WTC11 (cell line): Measurements from ENCODE around the gene PADI2. TPM values are rescaled to one million over a fixed set of nuclear protein-coding genes. Genes with fewer than 3 reads are reported as not detected.

Experiments
- CREM ChIP-seq: sonication (generic); formaldehyde crosslinking; IDR thresholded peaks from 2 replicates; pipeline ENCODE4 v1.8.1; 2022; ENCODE audit warnings: mild to moderate bottlenecking, missing genetic modification reagents, moderate library complexity
- ELF4 ChIP-seq: sonication (generic); formaldehyde crosslinking; IDR thresholded peaks from 2 replicates; pipeline ENCODE4 v1.8.1; 2022; ENCODE audit warnings: low read depth, mild to moderate bottlenecking, moderate library complexity, missing genetic modification reagents
- ETV6 ChIP-seq: sonication (generic); formaldehyde crosslinking; IDR thresholded peaks from 2 replicates; pipeline ENCODE4 v1.8.1; 2022; ENCODE audit warnings: mild to moderate bottlenecking, missing genetic modification reagents
- GABPB1 ChIP-seq: sonication (generic); formaldehyde crosslinking; IDR thresholded peaks from 2 replicates; pipeline ENCODE4 v1.8.1; 2023; ENCODE audit warnings: mild to moderate bottlenecking, missing genetic modification reagents
- GTF2I ChIP-seq: fragments of 250-450 bp; sonication (Bioruptor Pico); conservative IDR thresholded peaks from 2 replicates; pipeline ENCODE4 v1.4.0; 2021; ENCODE audit warnings: mild to moderate bottlenecking
- IRF2 ChIP-seq: sonication (generic); formaldehyde crosslinking; IDR thresholded peaks from 2 replicates; pipeline ENCODE4 v1.8.0; 2022; ENCODE audit warnings: low read depth, missing genetic modification reagents, borderline replicate concordance
- NFE2L1 ChIP-seq: sonication (generic); formaldehyde crosslinking; IDR thresholded peaks from 2 replicates; pipeline ENCODE4 v1.8.1; 2023; ENCODE audit warnings: missing genetic modification reagents
- OVOL2 ChIP-seq: fragments of 250-450 bp; sonication (Bioruptor Pico); IDR thresholded peaks from 2 replicates; pipeline ENCODE4 v1.9.0; 2021; ENCODE audit warnings: mild to moderate bottlenecking, borderline replicate concordance
- SMAD3 ChIP-seq: sonication (generic); formaldehyde crosslinking; IDR thresholded peaks from 2 replicates; pipeline ENCODE4 v1.8.0; 2022; ENCODE audit warnings: missing genetic modification reagents, mild to moderate bottlenecking, borderline replicate concordance
- SP1 ChIP-seq: sonication (generic); formaldehyde crosslinking; conservative IDR thresholded peaks from 2 replicates; pipeline ENCODE4 v1.8.1; 2022; ENCODE audit warnings: missing genetic modification reagents
- ZNF138 ChIP-seq: sonication (generic); formaldehyde crosslinking; conservative IDR thresholded peaks from 2 replicates; pipeline ENCODE4 v1.8.1; 2022; ENCODE audit warnings: mild to moderate bottlenecking, moderate library complexity, missing genetic modification reagents
- ZNF219 ChIP-seq: sonication (generic); formaldehyde crosslinking; IDR thresholded peaks from 2 replicates; pipeline ENCODE4 v1.8.0; 2023; ENCODE audit warnings: missing genetic modification reagents, mild to moderate bottlenecking, borderline replicate concordance
- total RNA-seq: library from RNA; stranded (reverse); gene quantifications from 3 replicates; pipeline ENCODE4 v1.2.3, GENCODE V29; 2021
- TF ChIP-seq, protein P1 (sequence below): sonication (generic); formaldehyde crosslinking; IDR thresholded peaks from 2 replicates; pipeline ENCODE4 v1.8.0; 2022; ENCODE audit warnings: mild to moderate bottlenecking, missing genetic modification reagents
- TF ChIP-seq, protein P2 (sequence below): sonication (generic); formaldehyde crosslinking; IDR thresholded peaks from 2 replicates; pipeline ENCODE4 v1.8.1; 2022; ENCODE audit warnings: missing genetic modification reagents, borderline replicate concordance
- TF ChIP-seq, protein P3 (sequence below): sonication (generic); formaldehyde crosslinking; IDR thresholded peaks from 2 replicates; pipeline ENCODE4 v1.8.1; 2023; ENCODE audit warnings: mild to moderate bottlenecking, missing genetic modification reagents, moderate library complexity
- TF ChIP-seq, protein P4 (sequence below): sonication (generic); formaldehyde crosslinking; IDR thresholded peaks from 2 replicates; pipeline ENCODE4 v1.8.0; 2022; ENCODE audit warnings: missing genetic modification reagents
- TF ChIP-seq, protein P5 (sequence below): sonication (generic); formaldehyde crosslinking; IDR thresholded peaks from 2 replicates; pipeline ENCODE4 v1.8.1; 2023; ENCODE audit warnings: mild to moderate bottlenecking, missing genetic modification reagents, moderate library complexity
- TF ChIP-seq, protein P6 (sequence below): fragments of 250-450 bp; sonication (Bioruptor Pico); IDR thresholded peaks from 2 replicates; pipeline ENCODE4 v1.9.0; 2021; ENCODE audit warnings: mild to moderate bottlenecking
- TF ChIP-seq, protein P7 (sequence below): sonication (generic); formaldehyde crosslinking; IDR thresholded peaks from 2 replicates; pipeline ENCODE4 v1.8.1; 2023; ENCODE audit warnings: mild to moderate bottlenecking, moderate library complexity, missing genetic modification reagents
- TF ChIP-seq, protein P8 (sequence below): sonication (generic); formaldehyde crosslinking; IDR thresholded peaks from 2 replicates; pipeline ENCODE4 v1.8.1; 2022; ENCODE audit warnings: low read depth, missing genetic modification reagents, borderline replicate concordance
- TF ChIP-seq, protein P9 (sequence below): sonication (generic); formaldehyde crosslinking; IDR thresholded peaks from 2 replicates; pipeline ENCODE4 v1.8.1; 2023; ENCODE audit warnings: mild to moderate bottlenecking, missing genetic modification reagents, borderline replicate concordance

PADI2 gene
- total RNA-seq, 1 experiment from 2014 or later: 3.8 TPM

DNA sequence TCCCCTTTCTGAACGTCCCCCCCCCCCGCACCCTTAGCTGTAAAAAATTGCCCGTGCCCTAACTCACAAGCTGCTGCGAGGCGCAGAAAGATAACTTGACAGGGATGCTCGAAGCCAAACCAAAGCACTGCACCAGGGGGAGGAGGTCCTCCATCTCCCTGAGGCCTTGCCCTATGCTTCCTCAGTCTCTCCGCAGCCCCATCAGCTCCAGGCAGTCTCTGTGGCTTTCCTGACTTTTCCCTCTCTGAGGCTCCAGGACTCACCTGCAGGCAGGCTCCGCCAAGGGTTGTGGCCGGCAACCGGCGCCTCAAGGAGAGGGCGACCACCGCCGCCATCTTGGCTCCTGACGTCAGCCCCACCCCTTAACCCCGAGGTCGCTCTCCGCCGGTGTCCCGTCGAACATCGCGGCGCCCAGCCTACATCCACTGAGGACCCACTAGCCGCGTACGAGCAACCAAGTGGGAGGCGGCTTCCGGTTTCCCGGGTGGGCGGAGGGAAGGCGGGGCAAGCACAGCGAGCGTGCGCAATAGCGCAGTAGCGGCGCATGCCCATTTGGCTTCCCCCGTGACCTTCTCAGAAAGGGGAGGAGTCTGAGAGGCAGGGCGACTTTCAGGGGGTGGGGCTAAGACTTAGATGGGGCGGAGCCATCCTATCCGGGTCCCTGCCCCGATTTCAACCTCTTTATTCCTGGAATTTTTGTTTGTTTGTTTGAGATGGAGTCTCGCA is 65.4 kb downstream of the PADI2 start, which contains the start of gene SDHB (continued):
- TF ChIP-seq GTF2I (CRISPR knock-in tag) (no peak), GABPB1 (CRISPR knock-in tag) (peak; percentile 59), ETV6 (CRISPR knock-in tag) (peak; percentile 57; the same call in 1 of the 2 replicates), SP1 (CRISPR knock-in tag) (peak; percentile 93), ZNF138 (CRISPR knock-in tag) (no peak), IRF2 (CRISPR knock-in tag) (no peak), OVOL2 (CRISPR knock-in tag) (no peak), CREM (CRISPR knock-in tag) (peak; percentile 78; the same call in 1 of the 2 replicates), NFE2L1 (CRISPR knock-in tag) (no peak), SMAD3 (CRISPR knock-in tag) (no peak), ZNF219 (CRISPR knock-in tag) (0 out of 2 replicates have a peak, but pooled peaks have one; percentile 45), ELF4 (no peak)
- TF ChIP-seq, protein P1, sequence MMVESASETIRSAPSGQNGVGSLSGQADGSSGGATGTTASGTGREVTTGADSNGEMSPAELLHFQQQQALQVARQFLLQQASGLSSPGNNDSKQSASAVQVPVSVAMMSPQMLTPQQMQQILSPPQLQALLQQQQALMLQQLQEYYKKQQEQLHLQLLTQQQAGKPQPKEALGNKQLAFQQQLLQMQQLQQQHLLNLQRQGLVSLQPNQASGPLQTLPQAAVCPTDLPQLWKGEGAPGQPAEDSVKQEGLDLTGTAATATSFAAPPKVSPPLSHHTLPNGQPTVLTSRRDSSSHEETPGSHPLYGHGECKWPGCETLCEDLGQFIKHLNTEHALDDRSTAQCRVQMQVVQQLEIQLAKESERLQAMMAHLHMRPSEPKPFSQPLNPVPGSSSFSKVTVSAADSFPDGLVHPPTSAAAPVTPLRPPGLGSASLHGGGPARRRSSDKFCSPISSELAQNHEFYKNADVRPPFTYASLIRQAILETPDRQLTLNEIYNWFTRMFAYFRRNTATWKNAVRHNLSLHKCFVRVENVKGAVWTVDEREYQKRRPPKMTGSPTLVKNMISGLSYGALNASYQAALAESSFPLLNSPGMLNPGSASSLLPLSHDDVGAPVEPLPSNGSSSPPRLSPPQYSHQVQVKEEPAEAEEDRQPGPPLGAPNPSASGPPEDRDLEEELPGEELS (CRISPR knock-in tag): peak; percentile 45; the same call in 1 of the 2 replicates
- TF ChIP-seq, protein P2, sequence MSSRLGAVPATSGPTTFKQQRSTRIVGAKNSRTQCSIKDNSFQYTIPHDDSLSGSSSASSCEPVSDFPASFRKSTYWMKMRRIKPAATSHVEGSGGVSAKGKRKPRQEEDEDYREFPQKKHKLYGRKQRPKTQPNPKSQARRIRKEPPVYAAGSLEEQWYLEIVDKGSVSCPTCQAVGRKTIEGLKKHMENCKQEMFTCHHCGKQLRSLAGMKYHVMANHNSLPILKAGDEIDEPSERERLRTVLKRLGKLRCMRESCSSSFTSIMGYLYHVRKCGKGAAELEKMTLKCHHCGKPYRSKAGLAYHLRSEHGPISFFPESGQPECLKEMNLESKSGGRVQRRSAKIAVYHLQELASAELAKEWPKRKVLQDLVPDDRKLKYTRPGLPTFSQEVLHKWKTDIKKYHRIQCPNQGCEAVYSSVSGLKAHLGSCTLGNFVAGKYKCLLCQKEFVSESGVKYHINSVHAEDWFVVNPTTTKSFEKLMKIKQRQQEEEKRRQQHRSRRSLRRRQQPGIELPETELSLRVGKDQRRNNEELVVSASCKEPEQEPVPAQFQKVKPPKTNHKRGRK (CRISPR knock-in tag): no peak
- TF ChIP-seq, protein P3, sequence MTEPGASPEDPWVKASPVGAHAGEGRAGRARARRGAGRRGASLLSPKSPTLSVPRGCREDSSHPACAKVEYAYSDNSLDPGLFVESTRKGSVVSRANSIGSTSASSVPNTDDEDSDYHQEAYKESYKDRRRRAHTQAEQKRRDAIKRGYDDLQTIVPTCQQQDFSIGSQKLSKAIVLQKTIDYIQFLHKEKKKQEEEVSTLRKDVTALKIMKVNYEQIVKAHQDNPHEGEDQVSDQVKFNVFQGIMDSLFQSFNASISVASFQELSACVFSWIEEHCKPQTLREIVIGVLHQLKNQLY (CRISPR knock-in tag): no peak
- TF ChIP-seq, protein P4, sequence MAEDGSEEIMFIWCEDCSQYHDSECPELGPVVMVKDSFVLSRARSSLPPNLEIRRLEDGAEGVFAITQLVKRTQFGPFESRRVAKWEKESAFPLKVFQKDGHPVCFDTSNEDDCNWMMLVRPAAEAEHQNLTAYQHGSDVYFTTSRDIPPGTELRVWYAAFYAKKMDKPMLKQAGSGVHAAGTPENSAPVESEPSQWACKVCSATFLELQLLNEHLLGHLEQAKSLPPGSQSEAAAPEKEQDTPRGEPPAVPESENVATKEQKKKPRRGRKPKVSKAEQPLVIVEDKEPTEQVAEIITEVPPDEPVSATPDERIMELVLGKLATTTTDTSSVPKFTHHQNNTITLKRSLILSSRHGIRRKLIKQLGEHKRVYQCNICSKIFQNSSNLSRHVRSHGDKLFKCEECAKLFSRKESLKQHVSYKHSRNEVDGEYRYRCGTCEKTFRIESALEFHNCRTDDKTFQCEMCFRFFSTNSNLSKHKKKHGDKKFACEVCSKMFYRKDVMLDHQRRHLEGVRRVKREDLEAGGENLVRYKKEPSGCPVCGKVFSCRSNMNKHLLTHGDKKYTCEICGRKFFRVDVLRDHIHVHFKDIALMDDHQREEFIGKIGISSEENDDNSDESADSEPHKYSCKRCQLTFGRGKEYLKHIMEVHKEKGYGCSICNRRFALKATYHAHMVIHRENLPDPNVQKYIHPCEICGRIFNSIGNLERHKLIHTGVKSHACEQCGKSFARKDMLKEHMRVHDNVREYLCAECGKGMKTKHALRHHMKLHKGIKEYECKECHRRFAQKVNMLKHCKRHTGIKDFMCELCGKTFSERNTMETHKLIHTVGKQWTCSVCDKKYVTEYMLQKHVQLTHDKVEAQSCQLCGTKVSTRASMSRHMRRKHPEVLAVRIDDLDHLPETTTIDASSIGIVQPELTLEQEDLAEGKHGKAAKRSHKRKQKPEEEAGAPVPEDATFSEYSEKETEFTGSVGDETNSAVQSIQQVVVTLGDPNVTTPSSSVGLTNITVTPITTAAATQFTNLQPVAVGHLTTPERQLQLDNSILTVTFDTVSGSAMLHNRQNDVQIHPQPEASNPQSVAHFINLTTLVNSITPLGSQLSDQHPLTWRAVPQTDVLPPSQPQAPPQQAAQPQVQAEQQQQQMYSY (CRISPR knock-in tag): no peak
- TF ChIP-seq, protein P5, sequence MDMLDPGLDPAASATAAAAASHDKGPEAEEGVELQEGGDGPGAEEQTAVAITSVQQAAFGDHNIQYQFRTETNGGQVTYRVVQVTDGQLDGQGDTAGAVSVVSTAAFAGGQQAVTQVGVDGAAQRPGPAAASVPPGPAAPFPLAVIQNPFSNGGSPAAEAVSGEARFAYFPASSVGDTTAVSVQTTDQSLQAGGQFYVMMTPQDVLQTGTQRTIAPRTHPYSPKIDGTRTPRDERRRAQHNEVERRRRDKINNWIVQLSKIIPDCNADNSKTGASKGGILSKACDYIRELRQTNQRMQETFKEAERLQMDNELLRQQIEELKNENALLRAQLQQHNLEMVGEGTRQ (CRISPR knock-in tag): peak; percentile 69
- TF ChIP-seq, protein P6, sequence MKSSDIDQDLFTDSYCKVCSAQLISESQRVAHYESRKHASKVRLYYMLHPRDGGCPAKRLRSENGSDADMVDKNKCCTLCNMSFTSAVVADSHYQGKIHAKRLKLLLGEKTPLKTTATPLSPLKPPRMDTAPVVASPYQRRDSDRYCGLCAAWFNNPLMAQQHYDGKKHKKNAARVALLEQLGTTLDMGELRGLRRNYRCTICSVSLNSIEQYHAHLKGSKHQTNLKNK (CRISPR knock-in tag): no peak
- TF ChIP-seq, protein P7, sequence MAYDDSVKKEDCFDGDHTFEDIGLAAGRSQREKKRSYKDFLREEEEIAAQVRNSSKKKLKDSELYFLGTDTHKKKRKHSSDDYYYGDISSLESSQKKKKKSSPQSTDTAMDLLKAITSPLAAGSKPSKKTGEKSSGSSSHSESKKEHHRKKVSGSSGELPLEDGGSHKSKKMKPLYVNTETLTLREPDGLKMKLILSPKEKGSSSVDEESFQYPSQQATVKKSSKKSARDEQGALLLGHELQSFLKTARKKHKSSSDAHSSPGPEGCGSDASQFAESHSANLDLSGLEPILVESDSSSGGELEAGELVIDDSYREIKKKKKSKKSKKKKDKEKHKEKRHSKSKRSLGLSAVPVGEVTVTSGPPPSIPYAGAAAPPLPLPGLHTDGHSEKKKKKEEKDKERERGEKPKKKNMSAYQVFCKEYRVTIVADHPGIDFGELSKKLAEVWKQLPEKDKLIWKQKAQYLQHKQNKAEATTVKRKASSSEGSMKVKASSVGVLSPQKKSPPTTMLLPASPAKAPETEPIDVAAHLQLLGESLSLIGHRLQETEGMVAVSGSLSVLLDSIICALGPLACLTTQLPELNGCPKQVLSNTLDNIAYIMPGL: 0 out of 2 replicates have a peak, but pooled peaks have one; percentile 44
- TF ChIP-seq, protein P8, sequence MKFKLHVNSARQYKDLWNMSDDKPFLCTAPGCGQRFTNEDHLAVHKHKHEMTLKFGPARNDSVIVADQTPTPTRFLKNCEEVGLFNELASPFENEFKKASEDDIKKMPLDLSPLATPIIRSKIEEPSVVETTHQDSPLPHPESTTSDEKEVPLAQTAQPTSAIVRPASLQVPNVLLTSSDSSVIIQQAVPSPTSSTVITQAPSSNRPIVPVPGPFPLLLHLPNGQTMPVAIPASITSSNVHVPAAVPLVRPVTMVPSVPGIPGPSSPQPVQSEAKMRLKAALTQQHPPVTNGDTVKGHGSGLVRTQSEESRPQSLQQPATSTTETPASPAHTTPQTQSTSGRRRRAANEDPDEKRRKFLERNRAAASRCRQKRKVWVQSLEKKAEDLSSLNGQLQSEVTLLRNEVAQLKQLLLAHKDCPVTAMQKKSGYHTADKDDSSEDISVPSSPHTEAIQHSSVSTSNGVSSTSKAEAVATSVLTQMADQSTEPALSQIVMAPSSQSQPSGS: no peak
- TF ChIP-seq, protein P9, sequence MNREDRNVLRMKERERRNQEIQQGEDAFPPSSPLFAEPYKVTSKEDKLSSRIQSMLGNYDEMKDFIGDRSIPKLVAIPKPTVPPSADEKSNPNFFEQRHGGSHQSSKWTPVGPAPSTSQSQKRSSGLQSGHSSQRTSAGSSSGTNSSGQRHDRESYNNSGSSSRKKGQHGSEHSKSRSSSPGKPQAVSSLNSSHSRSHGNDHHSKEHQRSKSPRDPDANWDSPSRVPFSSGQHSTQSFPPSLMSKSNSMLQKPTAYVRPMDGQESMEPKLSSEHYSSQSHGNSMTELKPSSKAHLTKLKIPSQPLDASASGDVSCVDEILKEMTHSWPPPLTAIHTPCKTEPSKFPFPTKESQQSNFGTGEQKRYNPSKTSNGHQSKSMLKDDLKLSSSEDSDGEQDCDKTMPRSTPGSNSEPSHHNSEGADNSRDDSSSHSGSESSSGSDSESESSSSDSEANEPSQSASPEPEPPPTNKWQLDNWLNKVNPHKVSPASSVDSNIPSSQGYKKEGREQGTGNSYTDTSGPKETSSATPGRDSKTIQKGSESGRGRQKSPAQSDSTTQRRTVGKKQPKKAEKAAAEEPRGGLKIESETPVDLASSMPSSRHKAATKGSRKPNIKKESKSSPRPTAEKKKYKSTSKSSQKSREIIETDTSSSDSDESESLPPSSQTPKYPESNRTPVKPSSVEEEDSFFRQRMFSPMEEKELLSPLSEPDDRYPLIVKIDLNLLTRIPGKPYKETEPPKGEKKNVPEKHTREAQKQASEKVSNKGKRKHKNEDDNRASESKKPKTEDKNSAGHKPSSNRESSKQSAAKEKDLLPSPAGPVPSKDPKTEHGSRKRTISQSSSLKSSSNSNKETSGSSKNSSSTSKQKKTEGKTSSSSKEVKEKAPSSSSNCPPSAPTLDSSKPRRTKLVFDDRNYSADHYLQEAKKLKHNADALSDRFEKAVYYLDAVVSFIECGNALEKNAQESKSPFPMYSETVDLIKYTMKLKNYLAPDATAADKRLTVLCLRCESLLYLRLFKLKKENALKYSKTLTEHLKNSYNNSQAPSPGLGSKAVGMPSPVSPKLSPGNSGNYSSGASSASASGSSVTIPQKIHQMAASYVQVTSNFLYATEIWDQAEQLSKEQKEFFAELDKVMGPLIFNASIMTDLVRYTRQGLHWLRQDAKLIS (CRISPR knock-in tag): no peak
